GM19025 (cell line): ENCODE data around the gene EDIL3.
"Not testable (repeated sequence)": the region's sequence is repeated elsewhere in the genome, so short reads cannot be mapped to it uniquely, and the experiment has no call there.

Experiments used
- ATAC-seq: cut with Tn5 transposase; IDR thresholded peaks from one replicate; pipeline ENCODE4 v1.9.1; 2021; ENCODE audit warnings: mild to moderate bottlenecking, low read depth, moderate library complexity; ENCODE audit not compliant: unreplicated experiment

The EDIL3 gene

DNA sequence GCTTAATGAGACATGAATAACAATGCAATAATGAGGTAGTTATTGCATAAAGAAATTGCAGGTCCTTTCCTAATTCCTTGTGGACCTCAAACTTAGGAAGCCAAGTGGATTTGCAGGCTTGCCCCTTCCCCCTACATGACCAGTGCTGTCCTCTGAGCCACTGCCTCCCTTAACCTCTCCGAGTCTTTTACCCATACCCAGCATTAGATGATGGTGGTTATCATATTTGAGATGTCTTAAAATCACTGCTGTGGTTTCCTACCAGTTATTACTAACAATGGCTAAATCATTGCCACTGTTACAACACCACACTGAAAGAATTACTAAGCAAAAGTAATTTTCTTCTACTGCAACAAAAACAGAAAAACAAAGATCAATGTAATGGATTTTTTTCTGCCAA is 170.8 kb downstream of the EDIL3 start:
- no peak for ATAC-seq

GRCh38 chr5:84213212-84213611 is 171.5 kb downstream of the EDIL3 start:
- no peak for ATAC-seq

DNA sequence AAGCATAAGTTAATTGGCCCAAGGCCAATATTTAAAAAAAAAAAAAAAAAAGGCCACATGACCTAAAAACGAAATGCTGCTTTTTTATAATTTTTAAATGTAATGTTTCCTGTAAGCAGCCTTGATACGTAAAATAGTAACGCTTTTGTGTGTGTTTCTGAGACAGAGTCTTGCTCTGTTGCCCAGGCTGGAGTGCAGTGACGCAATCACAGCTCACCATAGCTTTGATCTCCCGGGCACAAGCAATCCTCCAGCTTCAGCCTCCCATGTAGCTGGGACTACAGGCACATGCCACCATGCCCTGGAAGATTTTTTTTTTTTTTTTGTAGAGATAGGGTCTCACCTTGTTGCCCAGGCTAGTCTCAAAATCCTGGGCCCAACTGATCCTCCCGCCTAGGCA is 179.9 kb downstream of the EDIL3 start:
- ATAC-seq, result no peak

DNA sequence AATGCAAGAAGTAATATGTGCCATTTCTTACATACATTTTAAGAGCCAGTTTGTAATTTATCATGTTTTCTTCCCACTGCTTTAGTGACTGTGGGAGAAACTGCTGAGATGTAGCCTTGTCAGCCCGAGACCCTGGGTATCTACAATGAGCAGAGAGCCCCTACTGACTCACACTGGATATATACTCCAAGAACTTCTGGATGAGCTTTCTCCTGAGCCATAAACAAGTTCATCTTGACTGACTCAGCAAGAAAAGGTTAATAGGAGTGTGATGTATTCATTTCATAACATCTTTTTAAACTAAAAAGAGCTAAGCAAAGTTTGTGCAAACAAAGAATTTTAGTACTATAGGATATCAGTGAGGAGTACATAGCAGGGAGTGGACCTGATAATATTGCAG is 182.5 kb downstream of the EDIL3 start:
- no peak for ATAC-seq

DNA sequence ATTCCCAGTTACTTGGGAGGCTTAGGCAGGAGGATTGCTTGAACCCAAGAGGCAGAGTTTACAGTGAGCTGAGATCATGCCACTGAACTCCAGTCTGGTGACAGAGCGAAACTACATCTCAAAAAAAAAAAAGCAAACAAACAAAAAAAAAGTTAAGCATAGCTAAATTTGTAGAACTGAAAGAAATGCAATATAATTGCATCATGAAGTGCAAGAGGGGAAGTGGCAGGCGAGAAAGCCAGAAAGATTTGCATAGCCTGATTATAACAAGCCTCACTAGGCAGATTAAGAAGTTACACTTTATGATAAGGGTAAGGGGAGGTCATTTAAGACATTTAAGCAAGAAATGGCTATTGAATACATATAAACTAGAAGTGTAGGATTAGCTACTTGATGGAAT is 187.1 kb downstream of the EDIL3 start:
- ATAC-seq, result no peak

DNA sequence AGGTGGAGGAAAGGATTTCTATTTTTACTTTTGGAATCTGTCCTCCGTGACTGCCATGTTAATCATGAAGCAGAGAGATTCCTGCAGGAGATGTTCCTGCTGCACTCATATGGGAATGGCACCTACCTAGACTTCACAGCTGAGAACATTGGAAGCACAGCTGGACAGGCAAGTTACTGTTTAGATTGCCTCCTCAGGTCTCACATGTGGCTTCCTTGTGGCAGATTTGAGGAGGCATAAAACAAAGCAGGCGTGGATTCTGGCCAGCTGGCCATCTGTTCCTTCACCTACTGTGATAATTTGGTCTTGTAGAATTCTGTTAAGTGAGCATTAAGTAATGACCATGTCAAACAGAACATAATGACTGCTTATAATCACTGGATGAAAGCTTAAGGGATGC is 193.4 kb downstream of the EDIL3 start:
- no peak for ATAC-seq

GRCh38 chr5:84184857-84185256 is 199.8 kb downstream of the EDIL3 start:
- no peak for ATAC-seq

DNA sequence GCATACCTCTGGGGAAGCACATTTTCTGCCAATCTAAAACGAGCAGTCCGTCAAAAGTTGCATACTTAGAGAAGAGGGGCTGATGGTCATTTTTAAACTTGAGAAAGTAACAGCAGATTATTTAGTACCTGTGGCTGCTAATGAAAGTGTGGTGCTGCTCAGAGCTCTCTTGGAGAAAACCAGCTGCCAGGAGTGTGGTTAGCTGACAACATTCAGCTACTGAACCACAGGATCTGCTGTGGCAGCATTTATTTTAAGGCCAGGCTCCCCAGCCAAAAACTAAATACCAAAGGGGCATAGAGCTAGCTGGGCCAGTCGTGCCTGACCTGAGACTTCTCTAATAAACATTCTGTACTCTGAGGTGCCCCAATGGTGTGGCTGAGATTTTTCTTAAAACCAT is 203.6 kb downstream of the EDIL3 start:
- ATAC-seq, result no peak

- ATAC-seq, result no peak
Observed at GRCh38 chr5:84168841-84169240, 215.8 kb downstream of the EDIL3 start.

DNA sequence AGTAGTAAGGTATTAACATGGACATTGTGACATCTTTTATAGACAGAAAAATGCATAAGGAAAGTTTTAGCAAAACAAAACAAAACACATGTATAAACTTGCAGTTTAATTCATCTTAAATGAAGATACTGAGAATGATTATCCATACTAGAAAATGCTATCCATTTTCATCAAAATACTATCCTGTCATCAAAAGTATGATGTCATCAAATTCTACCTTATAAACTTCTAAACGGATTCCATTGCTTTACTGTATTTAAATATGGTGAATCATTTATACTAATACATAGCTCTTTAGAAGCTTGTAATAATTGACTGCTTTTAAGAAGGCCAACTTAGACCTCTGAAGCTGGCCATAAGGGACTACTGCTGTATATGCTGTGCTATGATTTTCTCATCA is 221.0 kb downstream of the EDIL3 start:
- ATAC-seq, result no peak

- no peak for ATAC-seq
Observed at GRCh38 chr5:84162695-84163094, 222.0 kb downstream of the EDIL3 start.

DNA sequence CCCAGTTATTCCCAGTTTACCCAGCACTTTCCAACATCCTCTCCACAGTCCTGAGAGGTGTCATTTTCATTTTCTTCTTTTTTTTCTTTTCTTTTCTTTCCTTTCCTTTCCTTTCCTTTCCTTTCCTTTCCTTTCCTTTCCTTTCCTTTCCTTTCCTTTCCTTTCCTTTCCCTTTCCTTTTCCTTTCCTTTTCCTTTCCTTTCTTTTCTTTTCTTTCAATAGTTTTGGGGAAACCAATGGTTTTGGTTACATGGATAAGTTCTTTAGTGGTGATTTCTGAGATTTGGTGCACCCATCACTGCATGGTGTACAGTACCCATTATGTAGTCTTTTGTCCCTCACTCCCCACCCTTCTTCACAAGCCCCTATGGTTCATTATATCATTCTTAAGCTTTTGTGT is 224.0 kb downstream of the EDIL3 start:
- not testable (repeated sequence) for ATAC-seq

GRCh38 chr5:84149094-84149493 is 235.6 kb downstream of the EDIL3 start:
- ATAC-seq, result no peak

DNA sequence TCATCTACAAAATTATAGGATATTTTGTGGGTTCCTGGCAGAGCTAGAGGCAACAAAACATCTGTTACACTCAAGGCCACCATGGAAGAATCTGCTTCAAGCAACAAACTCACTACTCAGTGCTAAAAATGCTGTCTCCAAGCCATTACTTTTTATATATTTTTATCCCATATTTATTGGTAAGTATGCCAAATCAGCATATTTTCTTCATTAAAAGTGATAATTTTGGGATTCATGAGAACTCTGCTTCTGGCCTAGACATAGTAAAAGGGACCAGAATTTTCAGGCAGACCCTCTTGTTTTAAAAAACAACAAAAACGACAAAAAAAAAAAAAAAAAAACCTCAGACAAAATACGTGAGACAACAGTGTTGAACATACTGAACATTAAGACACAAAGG is 236.0 kb downstream of the EDIL3 start:
- no peak for ATAC-seq

DNA sequence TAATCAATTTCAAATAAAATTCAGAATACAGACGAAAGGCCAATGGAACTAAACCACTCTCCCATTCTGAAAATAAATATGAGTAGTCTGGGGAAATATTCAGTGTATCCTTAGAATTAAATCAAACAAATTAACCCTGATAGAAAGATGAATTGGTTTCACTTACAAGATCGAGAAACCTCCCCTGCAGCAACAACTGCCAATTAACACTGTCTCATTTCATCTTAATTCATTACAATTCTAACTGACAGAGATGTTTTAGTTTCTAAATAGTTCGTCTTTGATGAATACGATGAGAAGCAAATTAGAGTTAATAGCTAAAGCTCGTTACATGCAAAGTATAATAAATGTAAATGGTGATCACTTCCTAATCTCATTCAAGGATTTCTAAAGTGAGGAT is 247.1 kb downstream of the EDIL3 start:
- ATAC-seq, result no peak

DNA sequence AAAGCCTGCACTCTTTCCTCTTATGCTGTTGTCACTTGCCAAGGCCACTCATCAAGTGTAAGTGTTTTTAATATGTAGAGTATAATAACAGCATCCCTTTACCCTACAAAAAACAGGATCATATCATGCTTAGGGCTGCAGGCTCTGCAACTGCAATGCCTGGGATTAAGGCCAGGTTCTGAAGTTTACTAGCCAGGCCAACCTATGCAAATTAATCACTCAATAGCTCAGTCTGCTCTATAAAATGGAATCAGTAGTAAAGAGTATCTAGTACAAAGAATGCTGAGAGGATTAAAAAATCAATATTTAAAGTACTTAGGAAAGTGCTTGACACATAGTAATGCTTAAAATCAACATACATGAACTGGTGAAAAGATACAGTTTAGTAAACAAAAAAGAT is 253.3 kb downstream of the EDIL3 start:
- no peak for ATAC-seq

DNA sequence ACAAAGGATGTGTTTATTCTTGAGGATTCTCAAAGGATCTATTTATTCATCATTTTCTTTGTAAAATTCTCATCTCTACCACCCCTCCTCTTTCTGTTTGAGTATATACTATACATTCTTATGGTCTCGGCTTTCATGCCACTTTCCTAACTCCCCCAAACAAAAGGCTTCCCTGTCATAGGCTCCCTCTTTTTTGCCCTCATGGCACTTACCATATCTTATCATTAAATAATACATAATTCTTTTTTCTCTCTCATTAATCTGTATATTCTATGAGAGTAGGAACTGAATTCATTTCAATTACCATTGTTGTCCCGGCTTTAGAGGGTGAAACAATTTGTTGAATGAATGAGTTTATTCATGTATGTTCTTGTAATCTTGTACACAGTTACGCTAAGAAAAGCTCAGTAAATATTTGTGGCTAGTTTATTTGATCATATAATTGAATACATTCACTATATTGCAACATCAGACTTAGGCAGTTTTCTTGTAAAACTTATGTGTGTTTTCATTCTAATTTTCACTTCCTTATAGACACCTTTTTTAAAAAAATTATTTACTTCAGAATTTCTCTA is 254.6 kb downstream of the EDIL3 start:
- no peak for ATAC-seq

DNA sequence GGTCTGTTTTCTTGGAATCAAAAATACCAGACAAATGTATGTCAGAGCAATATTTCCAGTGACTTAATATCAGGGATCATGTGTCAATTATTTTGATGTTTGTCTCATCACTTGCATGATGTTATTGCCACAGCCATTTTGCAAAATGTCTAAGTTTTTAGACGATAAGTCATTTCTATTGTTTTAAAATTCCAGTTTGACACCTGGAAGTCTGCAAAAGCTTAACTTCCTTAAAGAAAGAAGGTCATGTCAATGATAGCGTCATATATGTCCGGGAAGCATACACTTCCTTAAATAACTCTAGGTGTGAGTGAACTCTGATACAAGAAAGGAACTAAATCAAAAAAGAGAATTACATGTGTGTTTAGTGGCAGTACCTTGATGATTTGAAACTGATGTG is 259.5 kb downstream of the EDIL3 start:
- no peak for ATAC-seq

DNA sequence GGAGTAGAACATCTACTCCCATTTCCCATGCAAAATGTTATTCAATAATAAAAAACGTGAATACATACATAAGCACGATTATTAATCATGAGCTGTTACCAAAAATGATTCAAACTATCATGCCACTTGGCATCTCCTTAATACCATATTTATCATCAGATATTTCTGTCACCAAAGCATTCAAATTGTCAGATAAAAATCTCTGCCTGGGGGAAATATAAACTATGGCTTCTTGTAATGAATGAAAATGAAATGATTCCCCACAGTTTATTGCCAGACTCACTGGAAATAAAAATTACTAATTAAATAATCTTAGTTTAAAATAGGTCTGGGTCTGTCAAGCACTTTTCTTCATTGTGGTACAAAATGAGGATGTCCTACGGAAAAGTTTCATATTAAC is 265.4 kb downstream of the EDIL3 start:
- no peak for ATAC-seq

GRCh38 chr5:84118551-84118950 is 266.1 kb downstream of the EDIL3 start:
- no peak for ATAC-seq

DNA sequence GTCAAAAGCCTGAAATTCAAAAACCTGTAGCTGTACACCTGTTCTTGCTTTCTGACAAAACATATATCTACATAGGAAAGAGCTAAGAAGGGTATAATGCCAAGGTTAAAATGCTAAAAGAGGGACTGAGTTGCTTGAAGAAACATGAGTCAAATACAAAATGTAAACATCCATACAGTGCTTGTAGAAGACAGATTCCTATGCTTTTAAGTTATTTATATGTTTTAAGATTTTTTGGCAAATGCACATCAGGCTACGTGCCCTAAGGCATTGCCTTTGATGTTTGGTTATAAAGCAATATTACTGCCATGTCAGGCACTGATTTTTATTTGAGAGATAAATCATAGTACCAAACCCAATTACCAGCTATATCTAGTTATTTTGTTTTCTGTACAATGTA is 269.0 kb downstream of the EDIL3 start:
- no peak for ATAC-seq

DNA sequence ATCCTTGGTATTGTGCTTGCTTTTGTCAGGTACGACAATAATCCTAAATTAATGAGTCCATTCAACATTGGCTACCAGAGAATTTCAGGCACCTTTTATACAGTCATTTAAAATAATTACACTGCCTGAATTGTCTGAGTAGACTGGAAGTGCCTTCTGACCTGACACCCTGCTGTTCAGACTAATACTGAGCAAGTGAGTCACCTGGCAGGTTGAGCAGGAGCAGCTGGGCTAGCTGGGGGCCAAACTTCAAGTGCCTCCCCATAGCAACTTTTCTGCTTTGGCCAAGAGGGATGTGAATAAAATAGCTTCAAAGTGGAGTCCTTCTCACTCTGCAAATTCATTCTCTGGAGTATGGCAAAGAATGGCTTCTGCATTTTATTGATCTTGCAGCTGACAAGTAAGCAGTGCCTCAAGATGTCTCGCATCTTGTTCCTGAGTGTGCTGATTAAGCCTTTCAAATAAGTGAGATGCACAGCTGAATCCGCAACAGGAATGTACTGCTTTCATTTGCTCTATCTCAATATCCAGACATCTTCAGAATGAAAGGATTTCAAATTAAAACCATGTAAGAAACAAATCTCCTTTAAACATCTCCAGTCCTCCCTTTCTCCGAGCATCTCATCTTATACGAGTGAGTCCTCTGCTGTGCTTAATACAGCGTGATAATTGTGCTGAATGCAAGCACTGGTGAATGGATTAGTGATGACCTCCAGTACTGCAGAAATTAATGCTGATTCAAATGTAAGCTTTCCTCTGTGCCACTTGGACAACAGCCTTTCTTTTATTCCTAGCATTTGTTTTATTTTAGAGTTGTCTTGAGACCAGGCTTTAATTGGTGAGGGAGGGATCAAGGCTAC is 271.2 kb downstream of the EDIL3 start:
- ATAC-seq, result no peak
